Measurements from ENCODE around the gene RNF135.
A peak's percentile ranks its signal among the peaks of the same experiment; 100 is the strongest.

Gene RNF135, protein sequence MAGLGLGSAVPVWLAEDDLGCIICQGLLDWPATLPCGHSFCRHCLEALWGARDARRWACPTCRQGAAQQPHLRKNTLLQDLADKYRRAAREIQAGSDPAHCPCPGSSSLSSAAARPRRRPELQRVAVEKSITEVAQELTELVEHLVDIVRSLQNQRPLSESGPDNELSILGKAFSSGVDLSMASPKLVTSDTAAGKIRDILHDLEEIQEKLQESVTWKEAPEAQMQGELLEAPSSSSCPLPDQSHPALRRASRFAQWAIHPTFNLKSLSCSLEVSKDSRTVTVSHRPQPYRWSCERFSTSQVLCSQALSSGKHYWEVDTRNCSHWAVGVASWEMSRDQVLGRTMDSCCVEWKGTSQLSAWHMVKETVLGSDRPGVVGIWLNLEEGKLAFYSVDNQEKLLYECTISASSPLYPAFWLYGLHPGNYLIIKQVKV

DNA sequence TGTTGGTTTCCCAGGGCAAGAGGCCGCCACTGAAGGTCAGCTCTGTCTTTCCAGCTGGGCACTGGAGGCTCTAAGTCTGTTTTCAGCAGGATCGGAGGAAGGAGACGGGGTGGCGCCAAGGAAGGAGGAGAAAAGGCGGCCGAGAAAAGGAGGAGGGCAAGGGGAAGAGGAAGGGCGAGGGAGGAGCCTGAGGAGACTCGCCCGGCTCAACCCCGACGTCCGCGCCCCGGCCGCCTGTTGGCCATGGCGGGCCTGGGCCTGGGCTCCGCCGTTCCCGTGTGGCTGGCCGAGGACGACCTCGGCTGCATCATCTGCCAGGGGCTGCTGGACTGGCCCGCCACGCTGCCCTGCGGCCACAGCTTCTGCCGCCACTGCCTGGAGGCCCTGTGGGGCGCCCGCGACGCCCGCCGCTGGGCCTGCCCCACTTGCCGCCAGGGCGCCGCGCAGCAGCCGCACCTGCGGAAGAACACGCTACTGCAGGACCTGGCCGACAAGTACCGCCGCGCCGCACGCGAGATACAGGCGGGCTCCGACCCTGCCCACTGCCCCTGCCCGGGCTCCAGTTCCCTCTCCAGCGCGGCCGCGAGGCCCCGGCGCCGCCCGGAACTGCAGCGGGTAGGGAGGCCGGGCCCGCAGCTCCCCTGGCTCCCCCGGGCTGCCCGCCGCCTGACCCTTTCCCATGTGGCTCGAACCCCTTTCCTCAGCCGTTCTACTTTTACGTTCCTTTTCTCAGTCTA lies at the start of gene RNF135:
Gene RNF135 (plus strand): TSS at position 209 of the 737 bp plus-strand sequence. CDS start 35 bp downstream, at position 244.
- peak; percentile 88 for DNase-seq (ENCODE audit: low read depth)
- H3K4me3 ChIP-seq (ENCODE audit: low read length), result peak within 1 kb of the TSS; percentile 71
- peak; percentile 8; the same call in 1 of the 2 replicates for TF ChIP-seq CTCF (conservative IDR thresholded peaks at IDR 0.05; ENCODE audit: low read length)

- no peak within 1 kb of the TSS; the same call in 1 of the 2 replicates for H3K4me3 ChIP-seq (ENCODE audit: low read length)
- no peak for DNase-seq (ENCODE audit: low read depth)
Measured at GRCh38 chr17:30921544-30922196, 49.2 kb upstream of the RNF135 start, which contains the start of gene ADAP2. Gene ADAP2, plus strand, starts transcription at chr17:30921945. Its CDS starts 70 bp downstream, at chr17:30922015.

DNA sequence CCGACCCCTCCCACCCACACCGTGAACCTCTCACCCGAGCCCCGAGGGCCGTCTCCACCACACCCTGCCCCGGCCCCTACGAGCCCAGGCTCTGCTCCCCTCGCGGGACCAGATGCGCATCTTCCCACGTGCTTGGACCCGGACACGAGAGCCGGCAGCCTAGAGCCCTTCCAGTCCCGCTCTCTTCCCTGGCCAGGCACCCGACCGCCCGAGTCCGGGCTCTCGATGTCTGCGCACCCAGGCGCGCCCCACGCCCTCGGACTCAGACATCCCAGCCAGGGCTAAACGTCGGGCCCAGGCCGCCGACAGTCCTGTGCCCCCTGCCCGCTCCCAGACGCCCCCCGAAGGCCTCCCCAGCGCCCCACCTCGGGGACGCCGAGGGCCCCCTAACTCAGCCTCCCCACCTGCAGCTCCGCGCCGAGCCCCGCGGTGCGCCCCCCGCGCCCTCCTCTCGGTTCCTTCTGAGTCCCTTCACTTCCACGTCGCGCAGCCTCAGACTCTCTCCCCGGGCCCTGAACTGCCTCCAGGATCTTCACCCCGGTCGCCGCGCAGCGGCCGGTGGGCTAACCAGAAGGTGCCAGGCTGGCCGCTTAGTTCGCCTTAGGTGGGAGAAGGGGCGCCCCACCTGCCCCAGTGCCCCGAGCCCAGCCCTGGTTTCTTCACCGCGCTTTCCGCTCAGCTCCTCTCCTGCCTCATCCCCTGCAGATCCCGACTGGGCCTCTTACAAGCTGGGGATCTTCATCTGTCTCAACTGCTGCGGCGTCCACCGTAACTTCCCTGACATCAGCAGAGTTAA lies 48.4 kb upstream of the RNF135 start:
- H3K4me3 ChIP-seq (ENCODE audit: low read length), result no peak overlapping the region; the same call in 1 of the 2 replicates
- DNase-seq (ENCODE audit: low read depth), result no peak
- TF ChIP-seq CTCF (conservative IDR thresholded peaks at IDR 0.05; ENCODE audit: low read length), result no peak

More at GRCh38 chr17:30921544-30922196, 49.2 kb upstream of the RNF135 start, which contains the start of gene ADAP2:
- no peak for TF ChIP-seq CTCF (conservative IDR thresholded peaks at IDR 0.05; ENCODE audit: low read length)

DNA sequence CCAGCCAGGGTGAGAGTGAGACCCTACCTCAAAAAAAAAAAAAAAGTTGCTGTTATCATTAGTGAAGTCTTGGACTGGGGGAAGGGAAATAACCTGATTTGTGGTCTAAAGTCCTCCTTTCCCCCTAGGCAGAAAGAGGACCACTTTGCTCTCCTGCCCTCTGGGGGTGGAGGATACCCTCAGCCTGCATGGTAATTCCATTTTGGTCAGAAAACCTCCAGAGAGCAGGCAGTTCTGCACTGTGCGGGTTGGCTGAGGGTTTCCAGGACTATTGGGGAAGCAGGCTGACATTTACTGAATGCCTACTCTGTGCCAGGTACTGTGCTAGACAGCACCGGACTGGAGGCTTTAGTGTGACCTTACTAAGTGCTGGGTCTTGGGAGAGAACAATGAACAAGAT lies 46.5 kb upstream of the RNF135 start:
- no peak overlapping the region for H3K4me3 ChIP-seq (ENCODE audit: low read length)
- TF ChIP-seq CTCF (conservative IDR thresholded peaks at IDR 0.05; ENCODE audit: low read length), result no peak
- no peak for DNase-seq (ENCODE audit: low read depth)

GRCh38 chr17:30926516-30926915 lies 44.3 kb upstream of the RNF135 start:
- DNase-seq (ENCODE audit: low read depth), result no peak
- no peak overlapping the region for H3K4me3 ChIP-seq (ENCODE audit: low read length)
- no peak for TF ChIP-seq CTCF (conservative IDR thresholded peaks at IDR 0.05; ENCODE audit: low read length)

- TF ChIP-seq CTCF (conservative IDR thresholded peaks at IDR 0.05; ENCODE audit: low read length), result no peak
- H3K4me3 ChIP-seq (ENCODE audit: low read length), result no peak overlapping the region
- no peak for DNase-seq (ENCODE audit: low read depth)
Measured at GRCh38 chr17:30927756-30928155, 43.1 kb upstream of the RNF135 start.

Measured in AG10803 (cell line).